GM18520 (cell line): ENCODE data around the gene THEMIS2.
"Not testable (repeated sequence)": the region's sequence is repeated elsewhere in the genome, so short reads cannot be mapped to it uniquely, and the experiment has no call there.

Experiments used
- ATAC-seq: cut with Tn5 transposase; IDR thresholded peaks from one replicate; pipeline ENCODE4 v1.9.1; 2021; ENCODE audit not compliant: unreplicated experiment

THEMIS2 gene

GRCh38 chr1:27862671-27863537 is 9.4 kb upstream of the THEMIS2 start:
- no peak for ATAC-seq

GRCh38 chr1:27863538-27863915 is 8.8 kb upstream of the THEMIS2 start:
- no peak for ATAC-seq

- no peak for ATAC-seq
Observed at GRCh38 chr1:27864264-27864895, 8.0 kb upstream of the THEMIS2 start.

GRCh38 chr1:27865821-27866220 is 6.5 kb upstream of the THEMIS2 start:
- no peak for ATAC-seq

- no peak for ATAC-seq
Observed at GRCh38 chr1:27868556-27868931, 3.8 kb upstream of the THEMIS2 start.

GRCh38 chr1:27868932-27869718 is 3.2 kb upstream of the THEMIS2 start:
- ATAC-seq = no peak

- ATAC-seq = no peak
Observed at GRCh38 chr1:27869719-27870085, 2.6 kb upstream of the THEMIS2 start.

- not testable (repeated sequence) for ATAC-seq
Observed at GRCh38 chr1:27871076-27871475, 1.3 kb upstream of the THEMIS2 start.

- no peak for ATAC-seq
Observed at GRCh38 chr1:27872802-27873551, 633 bp downstream of the THEMIS2 start.

GRCh38 chr1:27873671-27874384 is 1.5 kb downstream of the THEMIS2 start:
- ATAC-seq = no peak

- ATAC-seq = no peak
Observed at GRCh38 chr1:27876341-27877114, 4.2 kb downstream of the THEMIS2 start.

- no peak for ATAC-seq
Observed at GRCh38 chr1:27877115-27877416, 4.7 kb downstream of the THEMIS2 start.

GRCh38 chr1:27878039-27878438 is 5.7 kb downstream of the THEMIS2 start:
- ATAC-seq = no peak

GRCh38 chr1:27878787-27879335 is 6.5 kb downstream of the THEMIS2 start:
- ATAC-seq = no peak

- no peak for ATAC-seq
Observed at GRCh38 chr1:27879374-27880082, 7.2 kb downstream of the THEMIS2 start.

- ATAC-seq = no peak
Observed at GRCh38 chr1:27882543-27882903, 10.2 kb downstream of the THEMIS2 start.

- ATAC-seq = no peak
Observed at GRCh38 chr1:27883536-27883935, 11.2 kb downstream of the THEMIS2 start.

GRCh38 chr1:27884006-27884954 is 11.9 kb downstream of the THEMIS2 start:
- peak; percentile 40 for ATAC-seq
